ENCODE measurements around the gene PSMB10. TPM values are rescaled to one million over a fixed set of nuclear protein-coding genes. Genes with fewer than 3 reads are reported as not detected.
A peak's percentile ranks its signal among the peaks of the same experiment; 100 is the strongest.

PSMB10 gene
- total RNA-seq, 1 experiment from 2014 or later: 22.4 TPM

DNA sequence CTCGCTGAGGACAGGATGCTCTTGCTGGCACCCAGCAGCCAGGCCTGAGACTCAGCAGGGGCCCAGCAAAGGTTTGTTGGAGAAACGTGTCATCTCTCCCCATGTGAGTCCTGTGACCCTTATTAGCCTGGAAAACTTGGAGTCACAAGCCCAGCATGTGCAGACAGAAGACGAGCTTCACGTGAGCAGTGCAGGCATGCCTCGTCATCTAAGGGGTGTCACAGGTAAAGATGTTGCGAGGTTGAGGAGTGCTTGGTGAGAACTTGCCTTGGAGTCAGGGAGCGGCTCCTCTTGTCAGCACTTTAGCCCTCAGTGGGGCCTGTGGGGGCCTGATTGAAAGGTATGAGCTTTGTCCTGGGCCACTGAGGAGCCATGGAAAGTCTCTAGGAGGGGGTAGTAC is 2.8 kb downstream of the PSMB10 start:
- DNase-seq (ENCODE audit: low read depth, low spot score): peak; percentile 28
- in situ Hi-C loops (cut with HindIII; ENCODE audit: low pct_unique_long_range_greater_than_20kb, low sequenced_read_pairs): no loop called here

DNA sequence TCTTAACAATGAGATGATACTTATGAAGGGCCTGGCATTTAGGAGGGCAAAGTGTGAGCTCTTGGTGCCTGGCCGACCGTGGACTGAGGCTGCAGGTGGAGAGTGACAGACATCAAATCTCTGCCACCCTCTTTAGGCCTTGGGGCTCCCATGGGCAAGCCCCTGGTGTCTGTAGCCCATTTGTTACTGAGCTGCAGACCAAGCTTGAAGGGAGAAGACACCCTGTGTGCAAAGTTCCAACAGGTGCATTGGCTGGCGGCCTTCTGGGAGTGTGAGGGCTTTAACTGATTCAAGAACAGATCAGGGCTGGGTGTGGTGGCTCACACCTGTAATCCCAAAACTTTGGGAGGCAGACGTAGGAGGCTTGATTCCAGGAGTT is 4.2 kb downstream of the PSMB10 start:
- DNase-seq (ENCODE audit: low read depth, low spot score): no peak
- in situ Hi-C loops (cut with HindIII; ENCODE audit: low pct_unique_long_range_greater_than_20kb, low sequenced_read_pairs): no loop called here

DNA sequence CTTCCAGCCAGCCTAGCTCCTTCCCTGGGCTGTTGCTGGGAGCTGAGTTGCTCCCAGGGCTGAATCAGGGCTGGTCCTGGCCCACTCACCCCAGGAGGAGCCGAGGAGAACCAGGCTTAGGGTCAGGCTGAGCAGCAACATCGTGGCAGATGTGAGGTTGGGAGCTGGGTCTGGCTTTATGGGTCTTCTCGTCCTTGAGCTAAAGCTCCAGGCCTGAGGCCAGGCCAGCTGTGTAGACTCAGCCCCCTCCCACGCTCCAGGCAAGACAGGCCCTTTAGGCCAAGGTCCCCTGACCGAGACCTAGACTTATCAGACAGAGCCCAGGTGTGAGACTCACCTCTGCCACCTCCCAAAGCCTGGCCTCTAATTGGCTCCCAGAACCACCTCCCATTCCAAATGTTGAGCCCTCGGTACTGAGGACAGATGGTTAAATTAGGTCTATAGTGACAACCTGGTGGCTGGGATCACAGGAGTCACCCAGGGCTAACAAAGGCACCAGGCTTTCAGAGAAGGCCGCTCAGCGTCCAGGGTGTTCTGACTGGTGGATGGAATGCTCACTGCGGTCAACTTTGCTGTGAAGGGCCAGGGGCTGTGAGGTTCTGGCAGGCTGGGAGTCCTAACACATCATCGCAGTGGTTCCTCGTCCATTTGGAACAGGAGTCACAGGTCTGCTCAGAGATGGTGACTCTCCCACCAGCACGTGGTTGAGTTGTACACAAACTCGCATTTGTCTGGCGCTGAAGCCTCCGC is 4.8 kb downstream of the PSMB10 start, which contains the start of gene CTRL:
CTRL (minus strand) TSS at position 151 of the 750 bp plus-strand sequence; CDS start at position 141, 10 bp downstream.
- no peak for DNase-seq (ENCODE audit: low read depth, low spot score)
- in situ Hi-C loops (cut with HindIII; ENCODE audit: low pct_unique_long_range_greater_than_20kb, low sequenced_read_pairs): no loop called here

DNA sequence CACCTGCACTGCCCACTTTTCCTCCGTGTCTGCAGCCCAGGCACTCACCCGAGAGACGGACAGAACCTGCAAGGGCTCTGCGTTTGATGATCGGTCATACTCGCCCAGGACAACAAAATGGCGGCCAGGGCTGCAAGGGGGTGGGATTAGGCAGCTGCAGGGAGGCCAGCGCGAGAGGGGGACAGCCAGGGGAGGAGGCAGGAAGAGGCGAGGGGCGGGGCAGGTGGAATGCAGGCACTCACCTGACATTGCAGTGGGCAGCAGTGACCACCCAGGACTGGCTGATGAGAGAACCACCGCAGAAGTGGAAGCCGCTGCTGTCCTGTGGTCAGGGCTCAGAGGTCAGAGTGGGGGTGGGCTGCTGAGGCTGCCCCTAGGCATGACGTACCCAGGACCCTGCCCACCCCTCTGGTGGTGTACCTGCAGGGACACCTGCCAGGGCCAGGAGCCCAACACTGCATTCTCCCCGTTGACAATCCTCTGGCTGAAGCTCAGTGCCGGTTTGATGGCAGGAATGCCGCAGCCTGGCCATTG is 5.9 kb downstream of the PSMB10 start:
- no peak for DNase-seq (ENCODE audit: low read depth, low spot score)
- in situ Hi-C loops (cut with HindIII; ENCODE audit: low pct_unique_long_range_greater_than_20kb, low sequenced_read_pairs): no loop called here

DNA sequence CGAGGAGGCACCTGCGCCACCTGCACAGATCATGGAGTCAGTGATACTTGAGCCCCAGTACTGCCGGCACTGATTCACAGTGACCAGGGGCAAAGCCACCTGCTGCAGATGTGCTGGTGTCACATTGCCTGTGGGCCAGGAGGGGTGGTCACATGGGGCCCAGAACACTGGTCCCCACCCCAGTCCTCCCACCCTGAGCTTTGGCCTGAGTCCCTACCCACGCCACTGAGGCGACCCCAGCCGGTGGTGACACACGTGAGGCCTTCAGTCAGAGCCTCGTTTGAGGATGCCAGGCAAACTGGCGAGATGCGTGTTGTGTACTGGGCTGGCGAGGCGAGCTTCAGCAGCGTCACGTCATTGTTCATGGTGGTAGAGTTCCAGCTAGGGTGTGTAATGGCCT is 6.5 kb downstream of the PSMB10 start:
- in situ Hi-C loops (cut with HindIII; ENCODE audit: low pct_unique_long_range_greater_than_20kb, low sequenced_read_pairs): no loop called here

DNA sequence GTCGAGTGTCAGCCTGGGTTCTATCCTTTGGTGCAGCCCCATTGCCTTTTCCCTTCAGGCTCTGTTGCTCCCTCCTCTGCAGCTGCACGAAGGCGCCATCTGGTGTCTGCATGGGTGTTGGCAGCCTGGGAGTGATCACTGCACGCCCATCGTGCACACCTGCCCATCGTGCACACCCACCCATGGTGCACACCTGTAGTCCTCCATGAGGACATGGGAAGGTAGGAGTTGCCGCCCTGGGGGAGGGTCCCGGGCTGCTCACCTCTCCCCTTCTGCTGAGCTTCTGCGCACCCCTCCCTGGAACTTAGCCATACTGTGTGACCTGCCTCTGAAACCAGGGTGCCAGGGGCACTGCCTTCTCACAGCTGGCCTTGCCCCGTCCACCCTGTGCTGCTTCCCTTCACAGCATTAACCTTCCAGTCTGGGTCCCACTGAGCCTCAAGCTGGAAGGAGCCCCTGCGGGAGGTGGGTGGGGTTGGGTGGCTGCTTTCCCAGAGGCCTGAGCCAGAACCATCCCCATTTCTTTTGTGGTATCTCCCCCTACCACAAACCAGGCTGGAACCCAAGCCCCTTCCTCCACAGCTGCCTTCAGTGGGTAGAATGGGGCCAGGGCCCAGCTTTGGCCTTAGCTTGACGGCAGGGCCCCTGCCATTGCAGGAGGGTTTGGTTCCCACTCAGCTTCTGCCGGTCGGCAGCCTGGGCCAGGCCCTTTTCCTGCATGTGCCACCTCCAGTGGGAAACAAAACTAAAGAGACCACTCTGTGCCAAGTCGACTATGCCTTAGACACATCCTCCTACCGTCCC is 7.9 kb downstream of the PSMB10 start:
- in situ Hi-C loops (cut with HindIII; ENCODE audit: low pct_unique_long_range_greater_than_20kb, low sequenced_read_pairs): no loop called here
- DNase-seq (ENCODE audit: low read depth, low spot score): peak; percentile 67

More for the DNA sequence above, 6.5 kb downstream of the PSMB10 start:
- no peak for DNase-seq (ENCODE audit: low read depth, low spot score)

DNA sequence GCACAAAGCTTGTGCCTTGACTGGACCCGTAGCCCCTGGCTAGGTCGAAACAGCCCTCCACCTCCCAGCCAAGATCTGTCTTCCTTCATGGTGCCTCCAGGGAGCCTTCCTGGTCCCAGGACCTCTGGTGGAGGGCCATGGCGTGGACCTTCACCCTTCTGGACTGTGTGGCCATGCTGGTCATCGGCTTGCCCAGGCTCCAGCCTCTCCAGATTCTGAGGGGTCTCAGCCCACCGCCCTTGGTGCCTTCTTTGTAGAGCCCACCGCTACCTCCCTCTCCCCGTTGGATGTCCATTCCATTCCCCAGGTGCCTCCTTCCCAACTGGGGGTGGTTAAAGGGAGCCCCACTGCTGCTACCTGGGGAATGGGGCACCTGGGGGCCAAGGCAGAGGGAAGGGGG is 8.5 kb downstream of the PSMB10 start:
- in situ Hi-C loops (cut with HindIII; ENCODE audit: low pct_unique_long_range_greater_than_20kb, low sequenced_read_pairs): no loop called here
- DNase-seq (ENCODE audit: low read depth, low spot score): no peak

DNA sequence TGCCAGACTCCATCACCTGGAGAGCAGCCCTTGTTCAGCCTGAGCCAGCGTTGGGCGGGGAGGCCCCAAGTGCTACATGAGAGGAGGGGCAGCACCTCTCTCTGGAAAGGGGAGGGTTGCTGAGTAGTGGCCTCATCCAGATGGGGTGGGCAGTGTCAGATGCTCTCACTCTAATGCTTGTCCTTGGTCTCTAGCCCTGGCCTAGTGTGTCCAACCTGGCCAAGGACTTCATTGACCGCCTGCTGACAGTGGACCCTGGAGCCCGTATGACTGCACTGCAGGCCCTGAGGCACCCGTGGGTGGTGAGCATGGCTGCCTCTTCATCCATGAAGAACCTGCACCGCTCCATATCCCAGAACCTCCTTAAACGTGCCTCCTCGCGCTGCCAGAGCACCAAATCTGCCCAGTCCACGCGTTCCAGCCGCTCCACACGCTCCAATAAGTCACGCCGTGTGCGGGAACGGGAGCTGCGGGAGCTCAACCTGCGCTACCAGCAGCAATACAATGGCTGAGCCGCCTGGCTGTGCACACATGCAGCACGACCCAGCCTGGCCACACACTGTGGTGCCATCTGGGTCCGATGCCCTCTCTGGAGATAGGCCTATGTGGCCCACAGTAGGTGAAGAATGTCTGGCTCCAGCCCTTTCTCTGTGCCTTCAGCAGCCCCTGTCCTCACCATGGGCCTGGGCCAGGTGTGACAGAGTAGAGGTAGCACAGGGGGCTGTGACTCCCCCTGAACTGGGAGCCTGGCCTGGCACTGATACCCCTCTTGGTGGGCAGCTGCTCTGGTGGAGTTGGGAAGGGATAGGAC is 9.3 kb downstream of the PSMB10 start:
- DNase-seq (ENCODE audit: low read depth, low spot score): no peak
- in situ Hi-C loops (cut with HindIII; ENCODE audit: low pct_unique_long_range_greater_than_20kb, low sequenced_read_pairs): no loop called here

DNA sequence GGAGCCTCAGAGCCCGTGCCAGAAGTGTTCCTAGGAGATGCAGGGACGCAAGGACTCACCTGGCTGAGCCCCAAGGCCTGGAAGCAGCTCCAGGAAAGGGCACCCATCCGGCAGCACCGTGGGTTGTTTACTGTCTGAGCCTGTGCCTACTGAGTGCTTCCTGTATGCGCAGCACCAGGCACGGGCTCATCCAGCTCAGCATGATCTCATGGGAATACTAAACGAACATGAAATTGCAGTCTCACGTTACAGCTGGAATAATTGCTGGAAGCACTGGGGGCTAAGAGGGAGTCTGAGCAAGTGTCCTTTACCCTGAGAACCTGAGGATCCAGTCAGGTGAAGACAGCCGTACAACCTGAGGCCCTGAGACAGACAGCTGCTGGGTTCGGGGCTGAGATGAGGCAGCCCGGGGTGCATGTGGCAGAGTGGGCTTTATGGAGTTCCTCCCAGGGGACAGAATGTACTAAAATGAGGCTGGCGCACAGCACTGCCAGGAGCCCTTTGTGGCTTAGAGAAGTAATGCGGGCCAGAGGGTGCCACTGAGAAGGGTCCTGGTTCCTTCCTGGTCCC is 10.4 kb downstream of the PSMB10 start:
- peak; percentile 26 for DNase-seq (ENCODE audit: low read depth, low spot score)
- in situ Hi-C loops (cut with HindIII; ENCODE audit: low pct_unique_long_range_greater_than_20kb, low sequenced_read_pairs): no loop called here

DNA sequence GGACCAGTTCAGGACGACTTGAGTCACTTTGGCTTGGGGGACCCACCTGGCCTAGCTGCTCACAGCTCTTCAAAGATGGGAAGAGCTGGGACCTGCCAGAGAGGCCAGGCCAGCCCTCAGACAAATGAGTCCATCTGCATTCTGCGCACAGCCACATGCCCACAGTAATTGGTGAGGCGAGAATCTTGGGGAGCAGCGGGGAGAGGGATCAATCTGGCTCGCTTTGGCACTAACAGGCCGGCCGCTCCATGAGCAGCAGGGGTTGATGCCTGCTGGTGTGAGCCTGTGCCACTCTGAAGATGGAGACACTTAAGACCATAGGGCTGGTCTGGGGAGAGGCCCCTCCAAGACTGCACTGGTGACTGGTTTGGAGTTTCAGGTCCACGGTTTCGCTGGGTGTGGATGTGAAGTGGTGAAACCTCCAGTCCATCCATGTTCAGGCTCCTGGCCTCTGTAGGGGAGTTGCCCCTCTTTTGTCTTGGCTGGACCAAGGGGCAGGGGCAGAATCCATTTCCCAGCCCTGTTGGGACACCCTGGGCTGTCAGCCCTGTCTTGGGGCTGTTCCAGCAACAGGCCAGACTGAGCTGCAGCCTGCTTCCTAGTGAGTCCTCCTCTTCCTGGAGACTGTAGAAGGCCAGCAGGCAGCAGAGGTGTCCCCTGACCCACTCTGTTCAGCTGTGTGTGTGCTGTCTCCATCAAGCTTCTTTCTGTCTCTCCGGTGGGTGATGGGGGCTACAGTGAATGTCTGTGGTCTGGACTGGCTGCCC is 12.3 kb downstream of the PSMB10 start:
- no peak for DNase-seq (ENCODE audit: low read depth, low spot score)
- in situ Hi-C loops (cut with HindIII; ENCODE audit: low pct_unique_long_range_greater_than_20kb, low sequenced_read_pairs): no loop called here

DNA sequence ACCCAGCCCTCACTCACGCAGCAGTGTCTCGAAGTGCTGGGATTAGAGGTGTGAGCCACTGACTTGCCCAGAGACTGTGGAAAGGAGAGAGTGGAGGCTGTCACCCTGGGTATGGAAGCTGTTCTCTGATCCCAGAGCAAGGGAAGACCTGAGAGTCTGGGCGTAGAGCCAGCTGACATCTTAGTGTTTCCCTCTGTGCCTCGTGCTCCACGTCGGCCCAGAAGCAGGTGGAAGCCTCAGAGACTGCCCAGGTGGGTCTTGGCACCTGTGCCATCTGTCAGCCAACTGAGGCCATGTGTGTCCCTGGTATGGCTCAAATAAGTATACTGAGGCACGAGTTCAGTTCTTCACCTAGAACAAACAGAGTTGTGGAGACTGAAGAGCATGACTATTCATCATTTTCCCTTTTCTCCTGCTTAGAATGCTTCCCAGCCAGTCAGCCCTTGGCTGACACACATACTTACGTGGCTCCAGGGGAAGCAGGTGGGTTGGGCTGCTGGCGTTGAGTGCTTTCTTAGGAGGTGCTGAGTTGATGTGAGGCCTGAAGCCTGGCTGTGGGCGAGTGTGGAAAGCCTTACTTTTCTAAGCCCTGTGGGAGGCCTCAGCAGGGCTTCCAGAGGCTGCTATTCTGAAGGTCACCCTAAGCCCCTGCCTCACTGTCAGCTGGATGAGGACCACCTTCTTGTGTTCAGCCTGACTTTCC is 13.1 kb downstream of the PSMB10 start:
- DNase-seq (ENCODE audit: low read depth, low spot score): no peak
- in situ Hi-C loops (cut with HindIII; ENCODE audit: low pct_unique_long_range_greater_than_20kb, low sequenced_read_pairs): no loop called here

DNA sequence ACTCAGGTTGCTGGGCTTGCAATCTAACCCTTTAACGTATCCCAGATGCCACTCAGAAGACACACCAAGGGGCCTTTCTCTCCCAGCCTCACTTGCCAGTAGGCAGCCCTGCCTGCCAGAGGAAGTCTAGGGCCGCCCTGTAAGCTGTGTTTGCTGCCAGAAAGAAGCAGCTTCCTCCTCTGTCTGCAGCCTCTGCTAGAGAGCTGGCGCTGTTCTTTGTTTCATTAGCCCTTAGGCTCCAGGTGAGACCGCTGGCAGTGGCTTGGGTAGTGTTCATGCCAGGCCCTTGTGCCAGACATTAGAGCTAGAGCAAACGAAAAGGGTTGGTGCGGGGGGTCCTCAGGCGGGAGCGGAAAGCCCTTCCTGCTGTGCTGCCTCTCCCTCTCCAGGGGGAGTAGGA is 13.9 kb downstream of the PSMB10 start:
- DNase-seq (ENCODE audit: low read depth, low spot score): no peak
- in situ Hi-C loops (cut with HindIII; ENCODE audit: low pct_unique_long_range_greater_than_20kb, low sequenced_read_pairs): no loop called here

DNA sequence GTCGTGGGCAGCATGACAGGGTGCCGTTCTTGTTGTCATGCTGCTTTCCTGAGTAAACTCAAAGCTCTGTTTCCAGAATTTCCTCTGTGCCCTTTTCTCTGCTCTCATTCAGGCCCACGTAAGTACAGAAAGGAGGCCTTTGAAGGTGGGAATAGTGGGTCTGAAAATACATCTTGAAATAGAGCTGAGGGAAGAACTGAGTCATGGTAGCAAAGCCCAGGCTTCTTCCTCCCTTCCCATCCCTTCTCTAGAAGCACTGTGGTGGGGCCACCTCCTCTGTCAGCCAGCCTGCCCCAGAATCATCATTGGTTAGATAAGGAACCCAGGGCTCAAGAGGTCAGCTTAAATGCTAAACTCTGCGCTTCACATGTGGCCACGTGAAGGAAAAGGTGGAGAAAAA is 14.4 kb downstream of the PSMB10 start:
- DNase-seq (ENCODE audit: low read depth, low spot score): no peak
- in situ Hi-C loops (cut with HindIII; ENCODE audit: low pct_unique_long_range_greater_than_20kb, low sequenced_read_pairs): no loop called here

DNA sequence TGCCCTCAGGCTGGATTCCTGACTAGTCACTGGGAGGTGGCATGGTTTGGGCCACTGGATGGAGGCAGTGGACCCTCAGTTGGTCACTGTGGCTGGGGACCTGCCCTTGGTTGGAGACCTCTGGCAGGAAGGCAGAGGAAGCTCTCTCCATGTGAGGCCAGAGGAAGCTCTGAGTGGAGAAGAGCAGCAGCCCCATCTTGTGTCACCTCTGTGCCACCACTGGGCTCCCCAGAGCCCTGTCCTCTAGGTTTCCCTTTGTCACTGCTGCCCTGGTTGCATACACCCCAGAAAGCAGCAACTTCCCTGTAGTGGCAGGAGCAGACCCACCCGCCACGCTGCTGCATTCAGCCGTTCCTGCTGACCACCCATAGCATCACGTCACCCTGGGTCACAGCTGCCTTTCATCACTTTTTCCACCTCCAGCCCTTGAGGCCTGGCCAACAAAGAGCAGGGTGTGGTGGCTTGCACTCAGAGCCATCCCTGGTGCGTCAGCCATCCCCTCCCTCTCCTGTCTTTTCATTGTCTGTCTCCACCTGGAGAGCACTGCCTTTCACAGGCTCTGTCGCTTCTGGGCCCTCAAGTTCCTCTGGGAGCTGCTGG is 16.9 kb downstream of the PSMB10 start:
- in situ Hi-C loops (cut with HindIII; ENCODE audit: low pct_unique_long_range_greater_than_20kb, low sequenced_read_pairs): no loop called here

DNA sequence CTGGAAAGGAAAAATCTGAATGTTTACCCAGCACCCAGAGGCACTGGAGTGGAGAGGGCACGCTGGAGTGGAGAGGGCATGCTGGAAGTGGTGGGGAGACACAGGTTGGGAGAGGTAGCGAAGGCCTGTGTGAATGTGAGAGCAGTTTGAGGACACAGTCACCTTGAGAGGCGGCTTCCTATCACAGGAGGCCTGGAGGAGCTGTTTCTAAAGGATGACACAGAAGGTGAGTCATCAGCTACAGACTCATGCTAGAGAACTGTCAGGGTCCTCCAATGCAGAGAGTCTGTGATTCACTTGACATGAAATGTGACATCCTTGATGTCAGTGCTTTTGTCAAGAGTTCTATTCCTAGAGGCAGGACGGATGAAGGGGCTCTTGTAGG is 18.8 kb downstream of the PSMB10 start:
- in situ Hi-C loops (cut with HindIII; ENCODE audit: low pct_unique_long_range_greater_than_20kb, low sequenced_read_pairs): no loop called here
- DNase-seq (ENCODE audit: low read depth, low spot score): no peak

More for the DNA sequence above, 16.9 kb downstream of the PSMB10 start:
- no peak for DNase-seq (ENCODE audit: low read depth, low spot score)

Measured in SK-MEL-5 (cell line).